ENCODE data around the gene GMDS.

The GMDS gene

DNA sequence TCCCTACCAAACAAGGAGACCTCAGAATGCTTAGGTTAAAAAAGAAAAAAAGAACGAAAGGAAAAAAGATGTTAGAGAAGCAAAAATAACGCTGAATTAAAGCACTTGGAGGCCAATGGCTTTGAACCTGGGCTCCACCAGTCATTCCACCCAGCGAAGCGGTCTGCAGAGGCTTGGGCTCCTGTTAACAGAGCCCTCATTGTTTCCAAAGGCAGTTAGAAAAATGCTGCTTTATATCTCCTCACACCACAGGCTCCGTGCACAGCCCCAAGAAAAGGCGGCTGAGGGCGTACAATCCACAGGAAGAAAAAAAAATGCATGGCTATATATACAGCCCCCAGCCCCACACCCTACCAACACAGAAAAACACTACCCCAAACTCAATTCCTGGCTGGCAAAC, 379.8 kb downstream of the GMDS start:
- no peak for DNase-seq (ENCODE audit: low read depth, low spot score)
- H3K36me3 ChIP-seq (ENCODE audit: control insufficient read depth, insufficient read depth, low read length), result no peaks in the 10 kb centered on the region
- no peak overlapping the region for H3K4me3 ChIP-seq (ENCODE audit: low read length)
- H3K27ac ChIP-seq (ENCODE audit: low read length), result no peak overlapping the region
- H3K9me3 ChIP-seq (ENCODE audit: control insufficient read depth, insufficient read depth, low read length), result no peaks in the 10 kb centered on the region
- WGBS (ENCODE audit: insufficient coverage, insufficient read length), result no CpG with 5 or more reads among the region's 7 CpGs
- peaks cover 10% of the 10 kb centered on the region for H3K4me1 ChIP-seq (ENCODE audit: control insufficient read depth, insufficient read depth, low read length)
- no peaks in the 10 kb centered on the region for H3K27me3 ChIP-seq (ENCODE audit: control insufficient read depth, insufficient read depth, low read length)

DNA sequence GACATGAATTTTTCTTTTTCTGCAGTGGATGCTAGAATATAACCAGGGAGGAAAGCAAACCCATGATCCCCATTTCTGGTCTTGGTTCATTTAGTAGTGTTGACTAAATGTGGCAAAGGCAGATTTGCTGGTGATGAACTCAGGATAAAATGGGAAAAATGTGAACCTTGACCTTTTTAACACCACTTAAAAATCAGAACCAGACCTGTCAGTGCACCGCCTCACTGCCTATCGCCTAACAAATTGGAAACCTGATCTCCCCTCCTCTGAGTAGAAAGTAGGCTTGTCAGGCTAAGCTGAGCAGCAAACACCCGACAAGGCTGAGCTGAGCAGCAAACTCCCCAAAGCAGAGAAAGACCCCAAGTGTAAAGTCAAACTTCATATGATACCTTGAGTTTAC, 380.9 kb downstream of the GMDS start:
- no peaks in the 10 kb centered on the region for H3K9me3 ChIP-seq (ENCODE audit: control insufficient read depth, insufficient read depth, low read length)
- DNase-seq (ENCODE audit: low read depth, low spot score), result no peak
- H3K27me3 ChIP-seq (ENCODE audit: control insufficient read depth, insufficient read depth, low read length), result no peaks in the 10 kb centered on the region
- H3K4me1 ChIP-seq (ENCODE audit: control insufficient read depth, insufficient read depth, low read length), result peaks cover 2% of the 10 kb centered on the region; the same call in 1 of the 2 replicates
- no peak overlapping the region for H3K27ac ChIP-seq (ENCODE audit: low read length)
- no peak overlapping the region for H3K4me3 ChIP-seq (ENCODE audit: low read length)
- WGBS (ENCODE audit: insufficient coverage, insufficient read length), result no CpG with 5 or more reads among the region's 3 CpGs
- no peaks in the 10 kb centered on the region for H3K36me3 ChIP-seq (ENCODE audit: control insufficient read depth, insufficient read depth, low read length)

DNA sequence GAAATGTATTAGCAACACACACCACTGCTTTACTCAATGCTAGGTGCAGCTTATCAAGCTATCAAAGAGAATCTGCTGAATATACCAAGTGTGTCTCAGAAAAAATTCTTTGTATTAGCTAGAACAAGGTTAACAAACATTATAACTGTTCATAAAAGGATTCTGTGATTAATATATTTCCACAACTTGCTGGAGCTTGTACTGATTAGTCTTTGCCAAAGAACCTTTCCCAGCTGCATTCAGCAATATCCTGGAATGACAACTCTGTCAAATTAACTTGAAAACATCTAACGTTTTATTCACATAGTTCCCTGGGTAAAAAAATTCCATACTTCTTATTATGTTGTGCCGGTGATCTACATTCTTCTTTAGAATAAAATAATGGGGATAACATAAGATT, 383.0 kb downstream of the GMDS start:
- Histone ChIP-seq H3K4me3 (ENCODE audit: low read length) (no peak overlapping the region), H3K9me3 (ENCODE audit: control insufficient read depth, insufficient read depth, low read length) (no peaks in the 10 kb centered on the region), H3K27me3 (ENCODE audit: control insufficient read depth, insufficient read depth, low read length) (no peaks in the 10 kb centered on the region), H3K4me1 (ENCODE audit: control insufficient read depth, insufficient read depth, low read length) (no peaks in the 10 kb centered on the region), H3K36me3 (ENCODE audit: control insufficient read depth, insufficient read depth, low read length) (no peaks in the 10 kb centered on the region), H3K27ac (ENCODE audit: low read length) (no peak overlapping the region)
- DNase-seq (ENCODE audit: low read depth, low spot score), result no peak
- no CpG with 5 or more reads among the region's 2 CpGs for WGBS (ENCODE audit: insufficient coverage, insufficient read length)

DNA sequence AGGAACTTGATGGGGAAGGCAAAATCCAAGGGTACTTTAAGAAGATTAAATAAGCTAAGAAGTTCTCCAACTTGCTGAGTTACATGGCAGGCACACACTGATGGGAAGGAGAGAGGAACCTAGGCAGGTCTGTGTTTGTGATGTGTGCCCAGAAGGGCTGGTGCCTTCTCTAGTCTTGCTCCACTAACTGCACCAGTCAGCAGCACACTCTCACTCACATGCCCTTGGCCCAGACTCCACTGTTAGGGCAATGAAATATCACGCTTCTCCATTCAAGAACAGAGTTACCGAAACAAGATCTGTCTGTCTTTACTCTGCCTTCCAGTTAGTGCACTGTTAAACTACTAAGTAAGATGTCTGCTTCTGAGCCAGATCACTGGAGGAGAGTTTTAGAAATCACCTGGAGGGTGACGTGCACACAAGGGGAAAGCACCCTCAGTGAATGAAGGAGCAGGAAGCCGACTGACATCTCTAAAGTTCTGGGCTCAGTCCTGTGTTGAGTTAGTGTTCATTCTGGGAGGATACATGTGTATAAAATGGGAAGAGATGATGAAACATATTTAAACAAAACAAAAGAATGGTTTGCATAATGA, 384.6 kb downstream of the GMDS start:
- no CpG with 5 or more reads among the region's 4 CpGs for WGBS (ENCODE audit: insufficient coverage, insufficient read length)
- H3K27ac ChIP-seq (ENCODE audit: low read length), result no peak overlapping the region
- no peak for DNase-seq (ENCODE audit: low read depth, low spot score)
- H3K4me3 ChIP-seq (ENCODE audit: low read length), result no peak overlapping the region
- peaks cover 2% of the 10 kb centered on the region for H3K4me1 ChIP-seq (ENCODE audit: control insufficient read depth, insufficient read depth, low read length)
- H3K36me3 ChIP-seq (ENCODE audit: control insufficient read depth, insufficient read depth, low read length), result no peaks in the 10 kb centered on the region
- H3K27me3 ChIP-seq (ENCODE audit: control insufficient read depth, insufficient read depth, low read length), result no peaks in the 10 kb centered on the region
- no peaks in the 10 kb centered on the region for H3K9me3 ChIP-seq (ENCODE audit: control insufficient read depth, insufficient read depth, low read length)

DNA sequence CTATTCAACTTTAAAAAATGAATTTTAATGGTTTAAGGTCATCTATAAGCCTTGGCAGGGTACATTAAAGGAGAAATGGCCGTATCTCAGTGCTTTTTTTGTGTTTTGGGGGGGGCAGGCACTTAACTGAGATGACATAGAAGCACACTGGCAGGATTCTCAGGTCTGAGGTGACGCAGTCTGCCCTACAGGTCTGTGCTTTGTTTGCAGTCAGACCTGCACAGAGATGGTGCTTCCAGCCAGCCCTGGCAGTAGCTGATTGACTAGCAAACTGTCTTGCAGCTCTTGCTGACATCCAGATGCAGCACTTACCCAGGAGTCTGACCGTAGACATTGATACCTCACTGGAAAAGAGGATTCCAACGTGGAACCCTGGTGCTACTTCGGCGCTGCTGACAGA, 386.5 kb downstream of the GMDS start:
- Histone ChIP-seq H3K27ac (ENCODE audit: low read length) (no peak overlapping the region), H3K27me3 (ENCODE audit: control insufficient read depth, insufficient read depth, low read length) (no peaks in the 10 kb centered on the region), H3K36me3 (ENCODE audit: control insufficient read depth, insufficient read depth, low read length) (no peaks in the 10 kb centered on the region), H3K9me3 (ENCODE audit: control insufficient read depth, insufficient read depth, low read length) (no peaks in the 10 kb centered on the region), H3K4me1 (ENCODE audit: control insufficient read depth, insufficient read depth, low read length) (peaks cover 2% of the 10 kb centered on the region), H3K4me3 (ENCODE audit: low read length) (no peak overlapping the region)
- WGBS (ENCODE audit: insufficient coverage, insufficient read length), result no CpG with 5 or more reads among the region's 6 CpGs
- DNase-seq (ENCODE audit: low read depth, low spot score), result no peak

DNA sequence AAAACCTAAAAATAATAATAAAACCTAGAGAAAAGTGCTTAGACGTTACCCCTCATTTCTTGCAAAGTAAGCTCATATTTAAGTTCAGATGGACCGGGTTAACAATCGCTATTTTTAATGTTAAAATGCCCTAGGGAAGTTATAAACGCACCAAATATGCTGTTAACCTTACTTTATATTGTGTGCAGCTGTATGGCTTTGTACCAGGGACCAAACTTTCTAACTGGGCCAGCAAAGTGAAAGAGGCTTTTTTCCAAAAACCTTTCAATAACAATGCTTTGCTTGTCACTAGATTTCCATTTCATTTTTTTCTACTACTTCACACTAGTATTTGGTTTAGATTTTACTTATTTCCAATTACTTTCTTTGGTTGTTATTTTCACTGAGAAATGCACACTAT, 387.2 kb downstream of the GMDS start:
- Histone ChIP-seq H3K27ac (ENCODE audit: low read length) (no peak overlapping the region), H3K27me3 (ENCODE audit: control insufficient read depth, insufficient read depth, low read length) (no peaks in the 10 kb centered on the region), H3K4me1 (ENCODE audit: control insufficient read depth, insufficient read depth, low read length) (peaks cover 2% of the 10 kb centered on the region), H3K9me3 (ENCODE audit: control insufficient read depth, insufficient read depth, low read length) (no peaks in the 10 kb centered on the region), H3K36me3 (ENCODE audit: control insufficient read depth, insufficient read depth, low read length) (no peaks in the 10 kb centered on the region), H3K4me3 (ENCODE audit: low read length) (no peak overlapping the region)
- no CpG with 5 or more reads among the region's 4 CpGs for WGBS (ENCODE audit: insufficient coverage, insufficient read length)
- no peak for DNase-seq (ENCODE audit: low read depth, low spot score)

DNA sequence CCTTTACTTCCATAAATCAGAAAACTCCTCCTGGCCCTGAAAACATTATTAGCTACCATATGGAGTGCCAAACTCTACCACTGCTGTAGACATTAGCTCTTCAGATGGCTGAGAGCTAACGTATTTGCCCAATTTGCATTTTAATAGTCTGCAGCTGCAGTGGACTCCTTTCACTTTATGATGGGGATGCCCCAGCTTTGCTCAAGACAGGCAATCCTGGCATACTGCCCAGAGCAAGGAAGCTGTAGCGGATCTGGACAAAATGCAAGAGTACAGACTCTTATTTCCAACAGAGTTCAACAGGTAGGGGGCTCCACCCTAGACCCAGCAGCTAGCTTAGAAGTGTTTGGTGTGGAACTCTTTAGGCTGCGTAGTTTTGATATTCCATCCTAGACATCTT, 389.0 kb downstream of the GMDS start:
- DNase-seq (ENCODE audit: low read depth, low spot score), result no peak
- Histone ChIP-seq H3K4me3 (ENCODE audit: low read length) (no peak overlapping the region), H3K27ac (ENCODE audit: low read length) (no peak overlapping the region), H3K27me3 (ENCODE audit: control insufficient read depth, insufficient read depth, low read length) (no peaks in the 10 kb centered on the region), H3K9me3 (ENCODE audit: control insufficient read depth, insufficient read depth, low read length) (no peaks in the 10 kb centered on the region), H3K36me3 (ENCODE audit: control insufficient read depth, insufficient read depth, low read length) (no peaks in the 10 kb centered on the region), H3K4me1 (ENCODE audit: control insufficient read depth, insufficient read depth, low read length) (peaks cover 2% of the 10 kb centered on the region)
- no CpG with 5 or more reads among the region's 3 CpGs for WGBS (ENCODE audit: insufficient coverage, insufficient read length)

DNA sequence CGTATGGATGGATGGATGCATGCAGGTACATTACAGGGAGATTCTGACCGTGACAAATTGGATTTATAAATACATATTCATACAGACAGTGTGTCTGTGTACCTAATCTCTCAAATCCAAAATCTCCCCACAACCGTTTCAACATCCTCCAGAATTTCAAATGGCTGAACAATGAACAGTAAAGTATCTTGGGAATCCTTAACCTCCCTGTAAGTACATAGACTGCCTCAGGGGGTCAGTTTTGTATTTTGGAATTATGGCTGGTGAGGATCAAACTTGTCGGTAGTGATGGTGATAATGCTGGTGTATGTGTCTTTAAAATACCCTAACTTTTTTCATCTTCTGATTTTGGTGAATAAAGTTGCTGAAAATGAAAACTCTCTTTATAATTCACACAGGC, 389.5 kb downstream of the GMDS start:
- Histone ChIP-seq H3K27me3 (ENCODE audit: control insufficient read depth, insufficient read depth, low read length) (no peaks in the 10 kb centered on the region), H3K4me1 (ENCODE audit: control insufficient read depth, insufficient read depth, low read length) (peaks cover 2% of the 10 kb centered on the region), H3K27ac (ENCODE audit: low read length) (no peak overlapping the region), H3K36me3 (ENCODE audit: control insufficient read depth, insufficient read depth, low read length) (no peaks in the 10 kb centered on the region), H3K9me3 (ENCODE audit: control insufficient read depth, insufficient read depth, low read length) (no peaks in the 10 kb centered on the region), H3K4me3 (ENCODE audit: low read length) (no peak overlapping the region)
- no CpG with 5 or more reads among the region's 4 CpGs for WGBS (ENCODE audit: insufficient coverage, insufficient read length)
- DNase-seq (ENCODE audit: low read depth, low spot score), result no peak

DNA sequence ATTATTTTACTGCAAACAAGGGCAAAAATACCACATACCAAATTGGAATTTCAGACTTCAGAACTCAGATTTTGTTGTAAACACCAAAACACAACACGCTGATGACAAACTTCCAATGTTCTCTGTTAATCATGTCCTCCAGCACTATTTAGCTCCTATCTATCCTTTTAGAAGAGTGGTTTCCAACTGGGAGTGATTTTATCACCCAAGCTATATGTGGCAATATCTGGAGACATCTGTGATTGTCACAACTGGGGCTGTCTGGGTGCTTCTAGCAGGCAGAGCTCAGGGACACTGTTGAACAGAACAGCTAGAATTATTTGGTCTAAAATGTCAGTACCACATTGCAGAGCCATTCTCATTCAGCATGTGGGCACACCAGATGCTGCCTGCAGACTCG, 391.1 kb downstream of the GMDS start:
- Histone ChIP-seq H3K4me3 (ENCODE audit: low read length) (no peak overlapping the region), H3K36me3 (ENCODE audit: control insufficient read depth, insufficient read depth, low read length) (no peaks in the 10 kb centered on the region), H3K27me3 (ENCODE audit: control insufficient read depth, insufficient read depth, low read length) (no peaks in the 10 kb centered on the region), H3K27ac (ENCODE audit: low read length) (no peak overlapping the region), H3K4me1 (ENCODE audit: control insufficient read depth, insufficient read depth, low read length) (peaks cover 2% of the 10 kb centered on the region), H3K9me3 (ENCODE audit: control insufficient read depth, insufficient read depth, low read length) (no peaks in the 10 kb centered on the region)
- no peak for DNase-seq (ENCODE audit: low read depth, low spot score)
- WGBS (ENCODE audit: insufficient coverage, insufficient read length), result no CpG with 5 or more reads among the region's 2 CpGs

DNA sequence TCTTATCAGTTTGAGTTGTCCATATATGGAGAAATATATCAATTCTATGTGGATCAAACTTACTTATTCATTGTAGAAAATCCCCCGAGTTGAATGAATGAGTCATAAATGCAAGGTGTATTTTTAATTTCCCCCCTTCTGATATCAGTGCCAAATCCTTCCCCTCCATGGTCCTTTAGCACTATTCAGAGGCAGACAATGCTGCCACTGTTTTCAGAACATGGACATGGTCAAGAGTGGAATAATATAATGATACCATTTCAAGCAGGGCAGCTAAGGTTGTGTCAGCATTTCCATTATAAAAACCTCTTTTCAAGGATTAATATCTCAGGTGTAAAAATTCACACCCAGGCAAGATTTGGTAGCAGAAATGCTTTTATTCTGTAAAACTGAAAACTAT, 391.6 kb downstream of the GMDS start:
- no CpG with 5 or more reads among the region's 1 CpG for WGBS (ENCODE audit: insufficient coverage, insufficient read length)
- H3K4me1 ChIP-seq (ENCODE audit: control insufficient read depth, insufficient read depth, low read length), result peaks cover 2% of the 10 kb centered on the region
- no peaks in the 10 kb centered on the region for H3K36me3 ChIP-seq (ENCODE audit: control insufficient read depth, insufficient read depth, low read length)
- no peak for DNase-seq (ENCODE audit: low read depth, low spot score)
- no peak overlapping the region for H3K27ac ChIP-seq (ENCODE audit: low read length)
- no peaks in the 10 kb centered on the region for H3K27me3 ChIP-seq (ENCODE audit: control insufficient read depth, insufficient read depth, low read length)
- no peaks in the 10 kb centered on the region for H3K9me3 ChIP-seq (ENCODE audit: control insufficient read depth, insufficient read depth, low read length)
- H3K4me3 ChIP-seq (ENCODE audit: low read length), result no peak overlapping the region

DNA sequence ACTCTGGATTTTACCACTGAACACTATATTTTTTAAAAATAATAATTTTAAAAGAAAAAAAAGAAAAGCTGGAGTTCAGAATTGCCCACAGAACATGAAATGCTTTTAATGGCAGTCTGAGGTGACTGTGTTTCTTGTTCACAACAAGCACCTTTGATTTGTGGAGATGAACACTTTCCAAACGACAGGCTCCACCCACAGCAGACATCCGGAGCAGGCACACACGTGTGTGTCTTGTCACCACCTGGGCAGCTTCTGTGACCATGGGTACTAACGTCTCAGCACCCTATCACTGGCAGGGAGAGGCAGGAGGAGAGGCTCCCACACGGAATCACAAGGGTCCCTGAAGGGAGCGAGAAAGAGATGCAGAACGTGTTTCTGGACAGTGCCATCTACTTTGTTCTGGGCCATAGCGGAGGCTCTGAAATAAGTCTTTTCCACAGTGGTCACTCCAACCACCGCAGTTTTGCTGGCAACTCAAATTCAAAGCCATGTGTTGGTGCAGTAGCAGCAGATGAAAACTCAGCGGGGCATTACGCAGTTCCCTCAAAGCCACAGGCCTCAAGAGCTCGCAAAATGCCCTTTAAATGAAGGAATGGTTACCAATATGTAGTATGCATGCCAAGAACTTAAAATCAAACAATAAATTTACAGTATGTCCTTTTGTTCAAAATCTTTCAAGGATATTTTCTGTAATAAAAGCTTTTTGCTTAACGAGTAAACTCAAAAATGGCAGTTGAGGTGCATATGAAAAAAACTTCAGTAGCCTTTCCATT, 393.5 kb downstream of the GMDS start:
- H3K36me3 ChIP-seq (ENCODE audit: control insufficient read depth, insufficient read depth, low read length), result no peaks in the 10 kb centered on the region
- no CpG with 5 or more reads among the region's 13 CpGs for WGBS (ENCODE audit: insufficient coverage, insufficient read length)

More for the DNA sequence above, 393.5 kb downstream of the GMDS start:
- Histone ChIP-seq H3K9me3 (ENCODE audit: control insufficient read depth, insufficient read depth, low read length) (no peaks in the 10 kb centered on the region), H3K4me1 (ENCODE audit: control insufficient read depth, insufficient read depth, low read length) (peaks cover 2% of the 10 kb centered on the region), H3K4me3 (ENCODE audit: low read length) (no peak overlapping the region), H3K27me3 (ENCODE audit: control insufficient read depth, insufficient read depth, low read length) (no peaks in the 10 kb centered on the region), H3K27ac (ENCODE audit: low read length) (no peak overlapping the region)
- no peak for DNase-seq (ENCODE audit: low read depth, low spot score)
